ENCODE measurements around the gene COL9A3.
"Not testable (repeated sequence)": the region's sequence is repeated elsewhere in the genome, so short reads cannot be mapped to it uniquely, and the experiment has no call there.

COL9A3 gene

DNA sequence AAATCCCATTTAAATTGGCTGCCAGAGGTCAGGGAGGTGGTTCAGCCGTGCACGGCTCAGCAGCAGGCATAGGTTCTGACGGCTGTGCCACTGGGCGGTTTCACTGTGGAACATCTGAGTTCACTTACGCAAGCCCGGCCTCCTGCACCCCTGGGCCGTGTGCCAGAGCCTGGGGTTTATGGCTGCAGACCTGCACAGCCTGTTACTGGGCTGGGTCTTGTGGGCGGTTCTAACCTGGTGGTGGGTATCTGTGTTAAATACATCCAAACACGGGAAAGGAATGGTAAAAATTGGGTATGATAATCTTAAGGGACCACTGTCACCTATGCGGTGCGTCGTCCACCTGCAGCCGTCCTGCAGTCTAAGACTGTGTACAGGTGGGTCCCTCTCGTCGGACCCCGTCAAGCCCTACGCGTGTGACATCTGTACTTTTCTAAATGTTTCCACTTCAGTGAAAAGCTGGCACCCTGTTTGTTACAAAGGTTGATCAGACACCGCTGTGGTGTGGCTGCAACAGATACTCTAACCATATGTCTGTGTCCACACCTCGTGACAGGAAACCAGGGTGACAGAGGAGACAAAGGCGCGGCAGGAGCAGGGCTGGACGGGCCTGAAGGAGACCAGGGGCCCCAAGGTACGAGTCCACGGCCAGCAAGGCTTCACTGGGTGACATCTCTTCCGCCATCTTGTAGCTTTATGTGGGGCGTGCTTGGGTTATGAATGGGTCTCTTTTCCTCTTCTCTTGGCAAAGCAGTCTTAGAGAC lies 21.5 kb downstream of the COL9A3 start:
- DNase-seq = no peak

DNA sequence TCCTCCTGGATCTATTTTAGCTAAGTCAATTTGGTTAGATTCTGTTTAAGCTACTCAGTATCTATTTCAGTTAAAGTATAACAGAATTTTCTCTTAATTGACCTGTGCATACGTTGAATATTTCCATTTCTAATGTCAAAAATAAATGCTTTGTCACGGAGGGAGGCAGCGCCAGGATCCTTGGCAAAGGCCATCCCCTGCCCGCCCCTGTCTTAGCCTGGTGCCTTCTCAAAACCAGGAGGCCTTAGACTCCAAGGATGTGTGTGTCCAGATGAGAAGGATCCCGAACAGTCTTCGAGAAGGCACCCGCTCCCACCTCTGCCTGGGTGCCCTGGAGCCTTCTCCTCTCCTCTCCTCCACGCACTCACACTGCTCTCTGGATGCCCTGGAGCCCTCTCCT lies 22.4 kb downstream of the COL9A3 start:
- no peak for DNase-seq

DNA sequence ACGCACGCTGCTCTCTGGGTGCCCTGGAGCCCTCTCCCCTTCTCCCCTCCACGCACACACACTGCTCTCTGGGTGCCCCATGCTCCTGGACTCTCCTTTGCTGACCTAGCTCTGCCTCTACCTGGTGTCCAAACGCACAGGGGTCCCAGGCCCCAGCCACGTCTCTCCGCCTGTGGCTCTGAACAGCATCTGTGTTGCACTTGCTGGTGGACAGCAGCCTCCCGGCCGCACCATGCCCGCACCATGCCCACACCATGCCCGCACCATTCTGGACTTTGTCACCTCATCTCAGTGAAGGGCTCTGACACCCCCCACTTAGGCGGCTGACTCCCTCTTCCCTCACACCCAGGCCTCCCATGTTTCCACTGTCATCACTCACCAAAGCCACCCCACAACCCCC lies 23.0 kb downstream of the COL9A3 start:
- no peak for DNase-seq

DNA sequence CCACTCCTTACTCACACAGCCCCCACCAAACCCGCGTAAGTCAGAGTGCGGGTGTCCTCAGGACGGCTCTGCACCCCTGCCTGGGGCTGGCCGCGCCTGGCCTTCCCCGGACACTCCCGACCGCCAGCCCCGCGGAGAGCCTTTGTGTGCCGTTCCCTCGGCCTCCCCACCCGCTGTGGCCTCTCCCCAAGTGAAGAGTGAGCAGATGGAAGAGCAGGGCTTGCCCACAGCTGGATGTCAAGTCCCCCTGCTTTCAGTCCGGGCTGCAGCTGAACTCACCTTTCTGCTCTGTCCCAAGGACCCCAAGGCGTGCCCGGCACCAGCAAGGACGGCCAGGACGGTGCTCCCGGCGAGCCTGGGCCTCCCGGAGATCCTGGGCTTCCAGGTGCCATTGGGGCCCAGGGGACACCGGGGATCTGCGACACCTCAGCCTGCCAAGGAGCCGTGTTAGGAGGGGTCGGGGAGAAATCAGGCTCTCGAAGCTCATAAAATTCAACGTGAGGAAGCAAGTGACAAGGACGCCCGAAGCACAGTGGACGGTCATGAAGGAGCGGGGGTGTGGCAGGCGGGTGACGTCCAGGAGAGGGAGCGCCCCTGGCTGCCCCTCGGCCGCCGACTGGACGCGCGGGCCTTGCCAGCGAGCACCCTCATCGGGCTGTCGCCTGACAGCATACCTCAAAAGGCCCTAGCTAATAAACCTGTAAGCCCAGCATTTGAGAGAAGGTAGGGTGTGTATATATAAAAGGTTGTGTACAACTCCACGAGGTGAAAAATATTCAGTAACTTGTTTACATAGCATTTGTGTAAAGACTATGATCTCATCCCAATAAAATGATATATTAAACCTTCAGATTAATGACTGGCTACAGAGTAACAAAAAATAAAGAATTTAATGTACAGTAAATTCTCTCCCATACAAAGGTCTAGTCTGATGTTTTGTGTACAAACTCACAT lies 23.7 kb downstream of the COL9A3 start:
- no peak for DNase-seq

DNA sequence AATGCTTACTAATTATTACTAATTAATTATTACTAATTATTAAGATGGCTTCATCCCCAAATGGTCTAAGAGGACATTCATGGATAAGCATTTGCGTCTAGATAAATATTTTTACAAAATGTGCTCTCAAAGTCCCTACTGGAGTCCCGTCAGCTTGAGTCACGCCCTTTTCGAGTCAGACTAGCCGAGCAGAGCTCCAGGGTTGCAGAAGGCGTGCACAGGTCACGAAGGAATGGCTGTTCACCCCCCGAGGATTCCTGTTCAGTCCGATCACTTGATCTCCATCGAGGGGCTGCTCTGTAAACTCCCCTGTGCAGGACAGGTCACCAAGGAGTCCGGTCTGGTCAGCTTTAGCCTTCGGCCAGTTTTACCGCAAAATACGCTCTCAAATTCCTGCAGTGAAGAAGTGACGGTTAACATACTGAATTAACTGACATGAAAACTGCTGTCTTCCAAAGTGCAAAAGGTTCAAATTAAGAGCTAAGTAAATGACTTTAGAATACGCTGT lies 24.9 kb downstream of the COL9A3 start:
- DNase-seq = no peak

DNA sequence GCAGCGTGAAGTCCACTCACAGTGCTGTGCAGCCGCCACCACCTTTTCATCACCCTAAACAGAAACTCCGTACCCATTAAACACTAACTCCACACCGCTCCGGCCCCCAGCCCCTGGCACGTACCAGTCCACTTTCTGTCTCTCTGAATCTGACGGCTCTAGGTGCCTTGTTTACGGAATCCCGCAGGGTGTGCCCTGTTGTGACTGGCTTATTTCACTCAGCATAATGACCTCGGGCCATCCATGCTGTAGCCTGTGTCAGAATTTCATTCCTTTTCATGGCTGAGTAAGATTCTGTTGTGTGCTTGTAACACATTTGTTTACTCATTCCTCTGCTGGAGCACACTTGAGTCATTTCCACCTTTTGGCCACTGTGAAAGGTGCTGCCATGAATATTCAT lies 26.8 kb downstream of the COL9A3 start:
- DNase-seq = no peak

DNA sequence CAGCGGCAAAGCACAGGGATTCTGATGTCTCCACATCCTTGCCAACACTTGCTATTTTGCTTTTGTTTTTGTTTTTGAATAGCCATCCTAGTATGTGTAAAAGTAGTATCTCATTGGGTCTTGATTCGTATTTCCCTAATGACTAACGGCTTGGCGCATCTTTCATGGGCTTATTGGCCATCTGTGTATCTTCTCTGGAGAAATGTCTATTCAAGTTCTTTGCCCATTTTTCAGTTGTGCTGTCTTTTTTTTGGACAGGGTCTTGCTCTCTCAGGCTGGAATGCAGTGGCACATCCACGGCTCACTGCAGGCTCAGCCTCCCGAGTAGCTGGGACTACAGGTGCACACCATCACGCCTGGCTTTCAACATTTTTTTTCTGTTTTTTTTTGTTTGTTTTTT lies 27.3 kb downstream of the COL9A3 start:
- no peak for DNase-seq

DNA sequence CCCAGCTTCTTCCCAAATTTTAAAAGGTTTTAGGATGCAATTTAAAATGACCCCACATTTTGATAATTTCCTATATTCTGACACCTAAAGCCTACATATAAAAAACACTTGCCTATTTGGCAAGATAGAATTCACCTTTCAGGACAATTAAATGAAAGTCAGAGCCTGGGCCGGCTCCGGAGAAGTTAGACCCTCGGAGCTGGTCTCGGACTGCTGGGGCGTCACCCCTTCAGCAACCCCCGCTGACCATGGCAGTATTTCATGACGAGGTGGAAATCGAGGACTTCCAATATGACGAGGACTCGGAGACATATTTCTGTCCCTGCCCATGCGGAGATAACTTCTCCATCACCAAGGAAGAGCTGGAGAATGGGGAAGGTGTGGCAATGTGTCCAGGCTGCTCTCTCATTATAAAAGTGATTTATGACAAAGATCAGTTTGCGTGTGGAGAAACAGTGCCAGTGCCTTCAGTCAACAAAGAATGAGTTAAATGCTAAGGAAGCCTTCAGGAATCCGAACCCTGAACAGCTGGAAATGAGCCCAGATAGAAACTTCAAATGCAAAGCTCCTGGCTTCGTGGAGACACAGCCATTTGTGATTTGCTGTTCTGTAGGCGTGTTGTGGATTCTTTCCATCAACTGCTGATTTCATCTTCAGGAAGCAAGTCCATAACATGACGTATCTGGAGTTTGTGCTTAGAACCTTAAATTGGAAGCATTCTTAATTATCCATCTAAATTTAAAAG lies 28.7 kb downstream of the COL9A3 start:
- no peak for DNase-seq

DNA sequence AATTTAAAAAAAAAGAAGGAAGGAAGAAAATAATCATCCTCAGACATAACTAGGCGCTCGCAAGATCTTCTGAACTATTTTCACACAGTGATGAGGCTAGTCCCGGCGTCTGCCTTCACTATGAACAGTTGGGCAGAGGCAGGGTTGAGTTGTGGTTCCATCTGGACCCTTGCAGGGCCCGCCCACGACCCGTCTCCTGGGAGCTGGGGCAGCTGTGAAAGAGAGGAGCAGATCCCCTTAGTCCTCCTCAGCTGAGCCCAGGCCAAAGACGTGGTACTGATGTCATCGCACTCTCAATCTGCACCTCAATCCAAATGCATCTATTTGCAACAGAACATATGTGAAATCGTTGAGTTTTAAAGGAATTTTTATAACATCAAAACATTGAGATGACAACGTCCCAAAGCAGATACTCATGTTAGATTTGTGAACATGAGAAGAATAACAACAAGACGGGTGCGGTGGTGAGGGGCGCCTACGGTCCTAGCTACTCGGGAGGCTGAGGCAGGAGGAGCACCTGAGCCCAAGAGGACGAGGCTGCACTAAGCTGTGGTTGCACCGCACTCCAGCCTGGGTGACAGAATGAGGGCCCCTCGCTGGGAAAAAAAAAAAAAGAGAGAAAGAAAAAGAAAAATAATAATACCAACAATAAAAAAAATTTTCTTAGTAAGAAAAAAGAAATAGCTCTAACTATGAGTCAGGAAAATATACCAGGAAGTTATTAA lies 29.5 kb downstream of the COL9A3 start:
- DNase-seq = no peak

DNA sequence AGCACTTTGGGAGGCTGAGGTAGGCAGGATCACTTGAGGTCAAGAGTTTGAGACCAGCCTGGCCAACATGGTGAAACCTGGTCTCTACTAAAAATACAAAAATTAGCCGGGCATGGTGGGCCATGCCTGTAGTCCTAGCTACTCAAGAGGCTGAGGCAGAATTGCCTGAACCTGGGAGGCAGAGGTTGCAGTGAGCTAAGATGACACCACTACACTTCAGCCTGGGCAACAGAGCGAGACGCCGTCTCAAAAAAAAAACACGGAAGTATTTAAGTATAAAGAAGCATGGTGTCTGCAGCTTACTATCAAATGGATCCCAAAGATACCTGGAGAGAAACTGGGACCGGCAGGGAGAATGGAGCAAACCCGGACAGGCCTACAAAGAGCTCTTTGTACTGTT lies 32.1 kb downstream of the COL9A3 start:
- DNase-seq = not testable (repeated sequence)

DNA sequence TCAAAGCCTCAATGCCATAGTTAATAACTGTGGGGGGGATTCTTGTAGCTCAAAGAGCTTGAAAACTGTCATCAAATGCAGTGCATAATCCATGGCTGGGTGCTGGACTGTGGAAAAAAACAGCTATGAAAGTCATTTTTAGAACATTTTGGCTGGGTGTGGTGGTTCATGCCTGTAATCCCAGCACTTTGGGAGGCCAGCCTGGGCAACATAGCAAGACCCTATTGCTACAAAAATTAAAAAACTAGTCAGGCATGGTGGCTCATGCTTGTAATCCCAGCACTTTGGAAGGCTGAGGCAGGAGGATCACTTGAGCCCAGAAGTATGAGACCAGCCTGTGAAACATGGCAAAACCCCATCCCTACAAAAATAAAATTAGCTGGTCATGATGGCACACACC lies 32.6 kb downstream of the COL9A3 start:
- no peak for DNase-seq

DNA sequence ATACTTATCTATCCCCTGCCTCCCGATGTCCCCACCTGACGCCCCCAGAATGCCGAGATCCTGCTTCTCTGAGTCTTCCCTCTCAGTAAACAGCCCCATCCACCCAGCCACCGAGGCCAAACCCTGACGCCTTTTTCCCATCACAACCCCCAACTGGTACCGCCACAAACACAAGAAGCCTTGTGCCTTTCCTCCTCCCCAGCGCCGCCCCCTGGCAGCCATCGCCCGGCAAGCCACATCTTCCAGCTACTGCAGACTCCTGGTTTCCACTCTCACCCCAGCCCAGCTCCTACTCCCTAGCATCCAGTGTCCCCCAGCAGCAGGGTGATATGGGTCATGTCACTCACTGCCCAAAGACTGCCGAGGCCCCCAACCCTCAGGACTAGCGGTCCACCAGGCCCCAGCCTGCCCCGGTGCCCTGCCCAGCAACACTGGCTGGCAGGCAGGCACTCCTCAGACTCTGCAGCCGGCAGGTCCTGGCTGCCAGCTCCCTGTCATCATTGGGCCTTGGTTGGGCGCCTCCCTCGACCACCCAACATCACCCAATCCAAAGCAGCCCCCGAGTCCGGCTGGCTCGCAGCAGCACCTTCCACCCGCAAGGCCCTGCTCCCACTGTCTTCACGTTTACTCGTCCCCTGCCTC lies 33.6 kb downstream of the COL9A3 start:
- DNase-seq = no peak

DNA sequence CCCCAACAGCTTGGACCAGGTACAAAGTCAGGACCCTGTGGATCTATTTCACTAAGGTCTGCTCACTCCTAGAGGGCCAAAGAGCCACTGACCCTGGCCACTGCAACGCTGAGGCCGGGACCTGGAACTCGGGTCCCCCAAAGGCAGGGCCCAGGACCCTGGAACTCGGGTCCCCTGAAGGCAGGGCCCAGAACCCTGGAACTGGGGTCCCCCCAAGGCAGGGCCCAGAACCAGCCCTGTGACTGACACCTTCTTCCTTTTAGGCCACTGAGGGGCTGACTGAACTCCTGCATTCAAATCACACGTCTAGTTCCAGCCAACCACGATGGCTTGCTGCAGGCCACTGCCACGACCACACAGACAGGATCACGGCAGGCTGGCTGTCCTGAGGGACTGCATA lies 35.3 kb downstream of the COL9A3 start:
- DNase-seq = no peak

DNA sequence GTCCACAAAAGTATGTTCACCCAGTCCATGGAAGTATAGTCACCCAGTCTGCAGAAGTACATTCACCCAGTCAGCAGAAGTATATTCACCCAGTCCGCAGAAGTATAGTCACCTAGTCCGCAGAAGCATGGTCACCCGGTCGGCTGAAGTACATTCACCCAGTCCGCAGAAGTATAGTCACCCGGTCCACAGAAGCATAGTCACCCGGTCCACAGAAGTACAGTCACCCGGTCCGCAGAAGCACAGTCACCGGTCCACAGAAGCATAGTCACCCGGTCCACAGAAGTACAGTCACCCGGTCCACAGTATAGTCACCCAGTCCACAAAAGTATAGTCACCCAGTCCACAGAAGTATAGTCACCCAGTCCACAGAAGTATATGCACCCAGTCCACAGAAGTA lies 36.0 kb downstream of the COL9A3 start:
- no peak for DNase-seq

DNA sequence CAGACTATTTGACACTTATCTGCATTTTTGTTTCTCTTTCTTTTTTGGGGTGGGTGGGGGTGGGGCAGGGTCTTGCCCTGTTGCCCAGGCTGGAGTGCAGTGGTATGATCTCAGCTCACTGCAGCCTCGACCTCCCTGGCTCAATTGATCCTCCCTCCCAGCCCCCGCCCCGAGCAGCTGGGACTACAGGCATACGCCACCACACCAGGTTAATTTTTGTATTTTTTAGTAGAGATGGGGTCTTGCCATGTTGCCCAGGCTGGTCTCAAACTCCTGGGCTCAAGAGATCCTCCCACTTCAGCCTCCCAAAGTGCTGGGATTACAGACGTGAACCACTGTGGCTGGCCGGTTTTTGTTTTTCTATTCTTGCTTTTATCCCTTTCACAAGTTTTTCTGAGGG lies 36.5 kb downstream of the COL9A3 start:
- DNase-seq = not testable (repeated sequence)

DNA sequence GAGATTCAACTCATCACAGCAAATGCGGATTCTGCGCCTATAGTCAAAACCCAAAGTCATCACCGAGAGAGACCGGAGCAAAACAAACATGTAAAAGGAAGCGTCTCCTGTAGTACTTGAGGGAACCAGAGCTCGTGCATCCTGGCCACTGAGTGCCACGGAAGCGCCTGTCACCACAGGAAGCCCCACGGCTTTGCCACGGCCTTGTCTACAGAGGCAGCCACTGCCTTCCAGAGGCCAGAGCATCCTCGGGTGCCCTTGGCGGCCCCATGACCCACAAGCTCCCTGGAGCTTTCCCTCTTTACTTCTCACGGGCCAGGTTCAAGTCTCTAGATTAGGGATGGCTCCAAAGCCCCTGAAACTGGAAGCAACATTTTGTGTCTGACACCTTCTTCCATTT lies 37.3 kb downstream of the COL9A3 start:
- no peak for DNase-seq

DNA sequence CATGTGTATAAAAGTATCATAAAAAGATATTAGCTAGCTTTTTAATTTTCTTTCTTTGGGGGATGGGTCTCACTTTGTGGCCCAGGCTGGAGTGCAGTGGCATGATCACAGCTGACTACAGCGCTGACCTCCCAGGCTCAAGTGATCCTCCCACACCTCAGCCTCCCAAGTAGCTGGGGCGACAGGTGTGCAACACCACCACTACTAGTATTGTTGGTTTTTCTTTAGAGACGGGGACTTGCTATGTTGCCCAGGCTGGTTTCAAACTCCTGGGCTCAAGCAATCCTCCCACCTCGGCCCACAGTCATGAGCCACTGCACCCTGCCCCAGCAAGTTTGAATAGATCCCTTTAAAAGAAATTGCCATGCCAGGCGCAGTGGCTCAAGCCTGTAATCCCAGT lies 38.3 kb downstream of the COL9A3 start:
- DNase-seq = no peak

DNA sequence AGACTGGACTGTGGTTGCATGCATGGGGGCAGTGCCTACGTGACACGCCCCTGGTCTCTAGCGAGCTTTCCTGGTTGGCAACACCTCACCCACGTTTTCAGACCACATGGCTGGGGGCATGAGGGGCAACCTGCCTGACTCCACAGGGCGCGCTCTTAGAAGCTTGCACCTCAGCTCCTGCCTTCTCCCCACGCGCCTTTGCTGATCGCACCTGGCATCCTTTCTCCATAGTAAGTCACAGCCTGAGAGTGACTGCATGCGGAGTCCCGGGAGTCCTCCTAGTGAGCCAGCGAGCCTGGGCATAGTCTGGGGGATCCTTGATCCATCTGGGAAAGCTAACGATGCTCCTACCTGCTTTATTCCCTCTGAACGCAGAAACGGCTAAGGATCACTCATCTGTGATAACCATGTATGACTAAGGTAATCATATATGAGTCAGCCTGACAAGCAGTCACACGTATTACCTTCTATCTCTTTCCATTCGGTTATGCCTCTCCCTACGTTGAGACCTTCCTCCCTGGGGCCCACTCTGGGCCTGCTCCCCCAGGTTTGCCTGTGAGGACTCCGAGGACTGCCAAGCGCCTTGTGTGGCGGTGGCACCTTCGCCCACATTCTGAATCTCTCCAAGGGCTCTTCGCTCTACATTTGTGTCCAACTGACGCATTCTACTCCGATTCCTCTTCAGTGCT lies 40.2 kb downstream of the COL9A3 start:
- DNase-seq = no peak

DNA sequence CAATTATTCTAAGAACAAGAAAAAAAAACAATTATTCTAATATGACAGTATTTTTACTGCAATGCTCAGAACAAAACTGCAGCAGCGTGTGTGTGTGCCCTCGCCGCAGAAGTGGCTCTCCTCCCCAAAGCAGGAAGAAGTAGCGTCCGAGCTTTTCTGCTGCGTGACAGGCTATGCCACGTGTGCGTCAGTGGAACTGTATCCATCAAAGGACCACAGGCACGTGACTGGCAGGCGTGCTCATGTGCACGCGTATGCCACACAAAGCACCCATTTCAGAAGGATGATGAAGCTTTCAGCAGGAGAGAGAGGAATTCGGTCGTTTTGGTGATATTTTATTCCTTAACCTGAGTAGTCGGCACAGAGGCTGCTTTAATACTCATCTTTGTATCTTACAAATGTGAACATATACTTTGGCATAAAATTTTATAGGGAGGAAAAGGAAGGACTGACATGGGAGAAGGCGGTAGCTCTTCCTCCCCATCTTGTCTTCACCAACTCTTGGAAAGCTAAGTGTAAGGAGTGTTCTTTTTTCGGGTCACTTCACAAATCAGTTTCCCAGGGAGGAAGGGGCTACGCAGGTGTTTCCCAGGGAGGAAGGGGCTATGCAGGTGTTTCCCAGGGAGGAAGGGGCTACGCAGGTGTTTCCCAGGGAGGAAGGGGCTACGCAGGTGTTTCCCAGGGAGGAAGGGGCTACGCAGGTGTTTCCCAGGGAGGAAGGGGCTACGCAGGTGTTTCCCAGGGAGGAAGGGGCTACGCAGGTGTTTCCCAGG lies 41.4 kb downstream of the COL9A3 start:
- no peak for DNase-seq

DNA sequence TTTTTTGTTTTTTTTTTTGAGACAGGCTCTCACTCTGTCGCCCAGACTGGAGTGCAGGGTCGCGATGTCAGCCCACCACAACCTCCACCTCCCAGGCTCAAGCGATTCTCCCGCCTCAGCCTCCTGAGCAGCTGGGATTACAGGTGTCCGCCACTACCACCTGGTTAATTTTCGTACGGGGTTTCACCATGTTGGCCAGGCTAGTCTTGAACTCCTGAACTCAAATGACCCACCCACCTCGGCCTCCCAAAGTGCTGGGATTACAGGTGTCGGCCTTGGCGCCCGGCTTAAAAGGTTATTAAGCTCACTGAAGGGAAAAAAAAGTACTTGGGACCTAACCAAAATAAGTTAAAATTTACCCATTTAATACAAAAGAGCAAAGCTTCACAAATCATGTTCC lies 42.9 kb downstream of the COL9A3 start:
- DNase-seq = no peak

Measured in cerebellar nuclear complex (tissue), 1 donor.